Ovary (tissue), 9 donors: ENCODE measurements around the gene SIX3. TPM values are rescaled to one million over a fixed set of nuclear protein-coding genes. Genes with fewer than 3 reads are reported as not detected.

Source experiments
- DNase-seq, 5 donors: peaks; one replicate each; pipeline ENCODE4 v3.0.0-alpha.2; 2019 to 2020
- H3K27ac ChIP-seq, 2 donors: fragments of 200-600 bp; one replicate each; pipeline versions ENCODE4 v1.5.1 to v1.8.0; 2019 to 2022
- H3K27me3 ChIP-seq: fragments of 200-600 bp; one replicate; pipeline ENCODE4 v1.8.0; 2022
- H3K36me3 ChIP-seq: fragments of 200-600 bp; sonication (generic); one replicate; pipeline ENCODE4 v1.5.1; 2019
- H3K4me1 ChIP-seq: one replicate; pipeline ENCODE4 v1.8.1; 2013; ENCODE audit warnings: mild to moderate bottlenecking, moderate library complexity; ENCODE audit not compliant: insufficient read depth
- H3K4me3 ChIP-seq: fragments of 200-600 bp; sonication (generic); one replicate; pipeline ENCODE4 v1.5.1; 2017
- H3K9me3 ChIP-seq, 2 donors: fragments of 200-600 bp in 1 of 2; sonication (generic) in 1 of 2; one replicate each; pipeline versions ENCODE4 v1.5.1 to v1.8.1; 2013 to 2019; ENCODE audit warnings: mild to moderate bottlenecking in 1 of 2, moderate library complexity in 1 of 2
- CTCF ChIP-seq, 3 donors: fragments of 450-650 bp in 2 of 3; fragments of 200-600 bp in 1 of 3; IDR thresholded peaks; one replicate each; pipeline versions ENCODE4 v1.5.1 to v1.8.0; 2016 to 2022; ENCODE audit warnings: antibody characterized with exemption in 3 of 3, mild to moderate bottlenecking in 1 of 3
- EP300 ChIP-seq: sonication (generic); formaldehyde crosslinking; IDR thresholded peaks from one replicate; pipeline ENCODE4 v1.6.1; 2017; ENCODE audit warnings: antibody characterized with exemption
- POLR2A ChIP-seq: fragments of 450-650 bp; IDR thresholded peaks from one replicate; pipeline ENCODE4 v1.6.1; 2017; ENCODE audit warnings: antibody characterized with exemption, mild to moderate bottlenecking, moderate library complexity
- WGBS, 3 donors: extraction: QIAGEN DNeasy Blood & Tissue Kit in 1 of 3; methylation state at CpG; one replicate each; pipeline versions ENCODE4 v1.1.5 to v1.1.7; 2013 to 2017; 5-methylcytosine and 5-hydroxymethylcytosine counted together
- intact Hi-C, 4 donors: fragments of 100-400 bp; cut with DNase I; formaldehyde crosslinking; loops; one replicate each; pipeline versions ENCODE4 v1.11.0 to v1.15.1; 2022 to 2023
- polyA plus RNA-seq, 2 donors: library from polyadenylated mRNA; stranded (reverse); fragments of 200-250 nt in 1 of 2; fragments of 350-450 nt in 1 of 2; fragmentation: Illumina TruSeq in 1 of 2; extraction: RNeasy Lipid Tissue Mini Kit (QIAGEN cat#74804) in 1 of 2; gene quantifications; one replicate each; pipeline ENCODE4 v1.2.3, GENCODE V29; 2013 to 2014
- total RNA-seq, 7 donors: library from RNA; depleted of rRNA in 2 of 7; stranded (reverse); fragments of >200 nt in 2 of 7; fragmentation: NEBNext Ultra II Directional in 3 of 7; extraction: Animal tissue kit (Norgen Biotek cat#: 25700) in 3 of 7; gene quantifications; one replicate each; pipeline versions ENCODE4 v1.1.0 to v1.2.4, GENCODE V29; 2016 to 2023
- donor health status: DM: no; HTN: no; CAD: no; lungs with moderate emphysema.
- donor health status: DM: no; HTN: no; CAD: no.
- donor health status: Bipolar disorder and iron deficiency.
- donor health status: DM: yes; HTN: yes; CAD: no.
- donor health status: DM: no; HTN: no; CAD: no.
- donor health status: DM: yes; HTN: yes; CAD: no.

The SIX3 gene
- total and polyA plus RNA-seq, 9 donors = not detected

DNA sequence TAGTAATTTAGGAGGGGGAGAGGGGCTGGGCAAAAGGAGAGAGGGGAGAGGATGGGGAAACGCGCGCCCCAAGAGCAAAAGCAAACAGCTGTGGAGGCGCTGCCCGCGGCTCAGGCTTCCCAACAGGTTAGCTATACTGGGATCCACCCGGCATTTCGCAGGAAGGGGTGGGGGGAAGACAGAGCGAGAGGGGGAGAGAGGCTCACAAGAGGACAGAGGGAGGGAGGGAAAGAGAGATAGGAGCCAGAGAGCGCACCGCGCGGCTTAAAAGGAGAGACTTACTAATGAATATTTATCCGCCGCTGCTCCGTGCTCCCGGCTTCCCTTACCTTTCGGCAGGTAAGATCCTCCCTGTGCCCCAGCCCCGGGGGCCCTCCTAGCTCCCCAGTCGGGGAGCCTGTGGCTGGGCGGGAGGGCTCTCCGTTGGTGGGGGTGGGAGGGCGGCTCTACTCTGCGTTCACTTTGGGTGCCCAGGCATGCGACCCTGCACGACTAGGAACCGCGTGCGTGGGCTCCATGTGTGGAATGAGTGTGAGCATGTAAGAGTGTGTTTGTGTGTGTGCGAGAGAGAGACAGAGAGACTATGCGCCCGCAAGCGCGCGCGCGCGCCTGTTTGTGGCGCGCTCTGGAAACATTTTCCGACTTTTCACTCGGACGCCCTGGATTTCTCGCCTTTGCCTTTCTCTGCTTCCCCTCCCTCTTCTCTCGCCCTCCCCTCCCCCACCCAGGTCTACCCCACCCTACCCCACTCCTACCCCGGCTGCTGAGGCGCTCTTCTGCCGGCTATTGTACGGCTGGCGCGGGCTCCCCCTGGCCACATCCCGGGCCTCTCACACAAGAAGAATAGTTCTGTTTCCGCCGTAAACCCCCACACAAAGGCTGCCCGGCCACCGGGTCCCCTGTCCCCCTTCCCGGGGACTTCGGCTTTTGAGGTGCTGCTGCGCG is 7.2 kb upstream of the SIX3 start:
- peaks cover 0 to 9% of the 10 kb centered on the region in 2 donors for H3K9me3 ChIP-seq
- TF ChIP-seq EP300 (no peak), CTCF (IDR thresholded peaks at IDR 0.05) (no peak), POLR2A (no peak)
- DNase-seq = no peak

DNA sequence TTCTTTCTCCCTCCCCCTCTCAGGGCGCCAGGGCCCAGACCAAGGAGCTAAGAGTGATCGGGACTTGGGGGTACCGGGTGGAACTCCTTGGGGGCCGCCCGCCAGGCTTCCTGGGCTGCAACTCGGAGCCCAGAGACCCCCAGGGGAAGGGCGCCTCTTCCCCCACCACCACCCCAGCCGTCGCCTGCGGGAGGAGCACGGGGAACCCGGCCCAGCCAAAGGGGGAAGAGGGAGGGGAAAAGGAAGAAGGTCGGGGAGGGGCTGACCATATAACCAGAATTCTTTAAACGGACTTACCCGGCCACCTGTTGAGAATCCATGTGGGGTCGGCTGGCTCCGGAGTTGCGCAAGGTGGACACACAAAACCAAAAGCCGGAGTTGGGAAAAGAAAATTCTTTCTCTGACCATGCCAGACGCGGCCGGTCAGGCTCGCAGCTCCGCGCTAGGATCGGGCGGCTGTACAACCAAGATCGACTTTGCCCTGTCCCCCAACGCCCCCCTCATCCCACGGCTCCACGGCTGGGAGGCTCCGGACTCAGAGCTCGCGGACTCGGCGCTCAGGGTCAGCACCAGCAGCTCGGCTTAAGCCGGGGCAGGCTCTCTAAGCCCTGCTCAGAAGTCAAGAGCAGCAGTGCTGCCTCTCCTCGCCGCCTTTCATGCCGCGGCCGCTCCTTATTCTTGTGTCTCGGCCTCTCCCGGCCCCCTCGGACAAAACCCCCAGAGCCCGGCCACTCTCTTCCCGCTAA is 6.3 kb upstream of the SIX3 start:
- Histone ChIP-seq H3K9me3 (peaks cover 0 to 9% of the 10 kb centered on the region in 2 donors), H3K4me3 (no peak overlapping the region), H3K27ac (no peak overlapping the region), H3K27me3 (no peaks in the 10 kb centered on the region), H3K4me1 (no peaks in the 10 kb centered on the region), H3K36me3 (no peaks in the 10 kb centered on the region)
- intact Hi-C loops = no loop called here
- DNase-seq = no peak
- WGBS, 3 donors = 1 to 2% (median 1%) methylated on average over 35 to 48 of the region's 48 CpGs
- TF ChIP-seq CTCF (IDR thresholded peaks at IDR 0.05) (no peak), EP300 (no peak), POLR2A (no peak)

More for the DNA sequence above, 7.2 kb upstream of the SIX3 start:
- H3K4me3 ChIP-seq = no peak overlapping the region
- no peaks in the 10 kb centered on the region for H3K27me3 ChIP-seq
- H3K4me1 ChIP-seq = no peaks in the 10 kb centered on the region
- 1% methylated on average over 59 to 60 of the region's 60 CpGs for WGBS, 3 donors
- intact Hi-C loops = no loop called here
- H3K27ac ChIP-seq = no peak overlapping the region
- no peaks in the 10 kb centered on the region for H3K36me3 ChIP-seq

DNA sequence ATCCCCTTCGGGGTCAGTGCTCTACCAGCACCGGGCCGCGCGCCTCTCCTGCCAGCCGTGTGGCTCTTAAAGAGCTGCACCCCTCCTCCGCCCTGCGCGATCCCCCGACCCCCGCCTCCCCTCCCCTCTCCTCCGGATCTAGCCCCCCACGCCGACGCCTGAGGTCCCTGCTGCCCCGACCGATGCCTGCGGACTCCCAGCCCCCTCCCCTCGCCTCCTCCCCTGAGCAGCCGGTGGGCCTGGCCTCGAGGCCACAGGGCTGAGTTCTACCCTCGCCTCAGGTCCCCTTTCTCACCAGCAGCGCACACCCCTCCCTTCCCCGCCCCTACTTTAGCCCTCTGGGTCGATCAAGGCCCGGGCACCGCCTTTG is 5.8 kb upstream of the SIX3 start:
- Histone ChIP-seq H3K4me3 (no peak overlapping the region), H3K9me3 (peaks cover 0 to 9% of the 10 kb centered on the region in 2 donors), H3K27ac (no peak overlapping the region), H3K36me3 (no peaks in the 10 kb centered on the region), H3K4me1 (no peaks in the 10 kb centered on the region), H3K27me3 (no peaks in the 10 kb centered on the region)
- no peak for DNase-seq
- intact Hi-C loops = no loop called here
- TF ChIP-seq EP300 (no peak), CTCF (IDR thresholded peaks at IDR 0.05) (no peak), POLR2A (no peak)
- 2 to 4% (median 3%) methylated on average over 19 to 27 of the region's 27 CpGs for WGBS, 3 donors

GRCh38 chr2:44936275-44936674 is 5.2 kb upstream of the SIX3 start:
- no peak overlapping the region for H3K4me3 ChIP-seq
- TF ChIP-seq EP300 (no peak), POLR2A (no peak), CTCF (IDR thresholded peaks at IDR 0.05) (no peak)
- H3K4me1 ChIP-seq = no peaks in the 10 kb centered on the region
- intact Hi-C loops = no loop called here
- DNase-seq = no peak
- peaks cover 0 to 9% of the 10 kb centered on the region in 2 donors for H3K9me3 ChIP-seq
- WGBS, 3 donors = 7 to 23% (median 14%) methylated on average over 6 of the region's 6 CpGs
- no peaks in the 10 kb centered on the region for H3K36me3 ChIP-seq
- no peaks in the 10 kb centered on the region for H3K27me3 ChIP-seq
- no peak overlapping the region for H3K27ac ChIP-seq
